ENCODE results near the gene ELFN2. TPM values are rescaled to one million over a fixed set of nuclear protein-coding genes. Genes with fewer than 3 reads are reported as not detected.
"Not testable (repeated sequence)": the region's sequence is repeated elsewhere in the genome, so short reads cannot be mapped to it uniquely, and the experiment has no call there.

ELFN2 gene
- total RNA-seq, 1 experiment from 2014 or later, result 30.8 TPM

GRCh38 chr22:37328538-37329237 is 98.6 kb downstream of the ELFN2 start:
- not testable (repeated sequence) for H3K36me3 ChIP-seq (ENCODE audit: low read depth); H3K9me3 ChIP-seq (ENCODE audit: insufficient read depth, low read depth); H3K79me2 ChIP-seq (ENCODE audit: low read depth); H3K27me3 ChIP-seq (ENCODE audit: insufficient read depth, low read depth); H4K20me1 ChIP-seq (ENCODE audit: insufficient read depth); H3K9me2 ChIP-seq (ENCODE audit: insufficient read depth); H2AFZ ChIP-seq; DNase-seq
- peaks cover 68% of the 10 kb centered on the region for H3F3A ChIP-seq (ENCODE audit: insufficient read depth, low read depth)
- H3K4me3 ChIP-seq, result peak overlapping the region; percentile 19; the same call in 1 of the 2 replicates
- ChIA-PET POLR2A (ENCODE audit: unreplicated experiment) (interaction anchor here (0.5 to 0.6 kb wide), 2 partner anchors 151 to 478 kb away, joined by 3 read pairs; no protein-coding TSS in a partner anchor), CTCF (interaction anchor here (0.6 to 0.7 kb wide), 4 partner anchors 9 to 89 kb away, joined by 3 to 12 read pairs (median 3); no protein-coding TSS in a partner anchor)
- peaks cover 91% of the 10 kb centered on the region for H3K4me1 ChIP-seq (replicated peaks; ENCODE audit: insufficient read depth)
- intact Hi-C loops (cut with micrococcal nuclease; ENCODE audit: unreplicated experiment), result loop anchor here (1.0 to 2.0 kb wide), 3 partner anchors 9 to 104 kb away; no protein-coding TSS in a partner anchor
- H3K4me2 ChIP-seq, result peak overlapping the region; percentile 73
- BruUV-seq (replicated peaks), result TSS peak; percentile 97
- TF ChIP-seq, protein P1, sequence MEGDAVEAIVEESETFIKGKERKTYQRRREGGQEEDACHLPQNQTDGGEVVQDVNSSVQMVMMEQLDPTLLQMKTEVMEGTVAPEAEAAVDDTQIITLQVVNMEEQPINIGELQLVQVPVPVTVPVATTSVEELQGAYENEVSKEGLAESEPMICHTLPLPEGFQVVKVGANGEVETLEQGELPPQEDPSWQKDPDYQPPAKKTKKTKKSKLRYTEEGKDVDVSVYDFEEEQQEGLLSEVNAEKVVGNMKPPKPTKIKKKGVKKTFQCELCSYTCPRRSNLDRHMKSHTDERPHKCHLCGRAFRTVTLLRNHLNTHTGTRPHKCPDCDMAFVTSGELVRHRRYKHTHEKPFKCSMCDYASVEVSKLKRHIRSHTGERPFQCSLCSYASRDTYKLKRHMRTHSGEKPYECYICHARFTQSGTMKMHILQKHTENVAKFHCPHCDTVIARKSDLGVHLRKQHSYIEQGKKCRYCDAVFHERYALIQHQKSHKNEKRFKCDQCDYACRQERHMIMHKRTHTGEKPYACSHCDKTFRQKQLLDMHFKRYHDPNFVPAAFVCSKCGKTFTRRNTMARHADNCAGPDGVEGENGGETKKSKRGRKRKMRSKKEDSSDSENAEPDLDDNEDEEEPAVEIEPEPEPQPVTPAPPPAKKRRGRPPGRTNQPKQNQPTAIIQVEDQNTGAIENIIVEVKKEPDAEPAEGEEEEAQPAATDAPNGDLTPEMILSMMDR (conservative IDR thresholded peaks at IDR 0.05), result peak; percentile 95
- peak overlapping the region; percentile 99 for H3K27ac ChIP-seq

GRCh38 chr22:37328017-37328416 is 99.3 kb downstream of the ELFN2 start:
- Histone ChIP-seq H3K27me3 (ENCODE audit: insufficient read depth, low read depth) (no peaks in the 10 kb centered on the region), H4K20me1 (ENCODE audit: insufficient read depth) (no peaks in the 10 kb centered on the region), H3K9me2 (ENCODE audit: insufficient read depth) (no peaks in the 10 kb centered on the region), H3K36me3 (ENCODE audit: low read depth) (no peaks in the 10 kb centered on the region), H3K9me3 (ENCODE audit: insufficient read depth, low read depth) (no peaks in the 10 kb centered on the region), H3K27ac (peak overlapping the region; percentile 99), H3K4me1 (replicated peaks; ENCODE audit: insufficient read depth) (peaks cover 94% of the 10 kb centered on the region), H3K4me3 (peak overlapping the region; percentile 6; the same call in 1 of the 2 replicates), H3K4me2 (peak overlapping the region; percentile 73), H2AFZ (no peak overlapping the region), H3K79me2 (ENCODE audit: low read depth) (no peaks in the 10 kb centered on the region), H3F3A (ENCODE audit: insufficient read depth, low read depth) (peaks cover 74% of the 10 kb centered on the region)
- intact Hi-C loops (cut with micrococcal nuclease; ENCODE audit: unreplicated experiment), result loop anchor here (1.0 to 2.0 kb wide), 3 partner anchors 9 to 104 kb away; no protein-coding TSS in a partner anchor
- TF ChIP-seq, protein P1 (conservative IDR thresholded peaks at IDR 0.05), result no peak
- no peak for TF ChIP-seq EZH2 (IDR thresholded peaks at IDR 0.05; ENCODE audit: low read depth)
- no TSS peak for BruUV-seq (replicated peaks)
- ChIA-PET POLR2A (ENCODE audit: unreplicated experiment) (interaction anchor here (0.5 to 0.6 kb wide), 3 partner anchors 150 to 522 kb away, joined by 3 read pairs; no protein-coding TSS in a partner anchor), CTCF (interaction anchor here (0.6 to 0.9 kb wide), 5 partner anchors 9 to 129 kb away, joined by 3 to 12 read pairs (median 3); no protein-coding TSS in a partner anchor)
- DNase-seq, result peak; percentile 92 to 97

- DNase-seq, result peak; percentile 83 to 92
- TF ChIP-seq, protein P1 (conservative IDR thresholded peaks at IDR 0.05), result 0 out of 2 replicates have a peak, but pooled peaks have one; percentile 3
- TF ChIP-seq EZH2 (IDR thresholded peaks at IDR 0.05; ENCODE audit: low read depth), result no peak
- intact Hi-C loops (cut with micrococcal nuclease; ENCODE audit: unreplicated experiment), result no loop called here
- Histone ChIP-seq H2AFZ (no peak overlapping the region), H3K4me1 (replicated peaks; ENCODE audit: insufficient read depth) (peaks cover 97% of the 10 kb centered on the region), H3K9me3 (ENCODE audit: insufficient read depth, low read depth) (no peaks in the 10 kb centered on the region), H3K9me2 (ENCODE audit: insufficient read depth) (no peaks in the 10 kb centered on the region), H3K4me2 (peak overlapping the region; percentile 55), H4K20me1 (ENCODE audit: insufficient read depth) (no peaks in the 10 kb centered on the region), H3K4me3 (peak overlapping the region; percentile 20; the same call in 1 of the 2 replicates), H3K27ac (peak overlapping the region; percentile 99), H3K79me2 (ENCODE audit: low read depth) (no peaks in the 10 kb centered on the region), H3F3A (ENCODE audit: insufficient read depth, low read depth) (peaks cover 81% of the 10 kb centered on the region), H3K27me3 (ENCODE audit: insufficient read depth, low read depth) (no peaks in the 10 kb centered on the region), H3K36me3 (ENCODE audit: low read depth) (no peaks in the 10 kb centered on the region)
- ChIA-PET POLR2A (ENCODE audit: unreplicated experiment) (interaction anchor here (0.6 to 0.7 kb wide), 2 partner anchors 25 to 115 kb away, joined by 4 to 31 read pairs; no protein-coding TSS in a partner anchor), CTCF (no interaction called here)
- no TSS peak for BruUV-seq (replicated peaks)
Observed at GRCh38 chr22:37326726-37327125, 100.6 kb downstream of the ELFN2 start.
